SH-SY5Y (cell line): ENCODE data around the gene AGR2.

Source experiments
- GATA2 ChIP-seq: IDR thresholded peaks from 2 replicates; pipeline ENCODE4 v1.6.1; 2011; ENCODE audit warnings: mild to moderate bottlenecking, low read depth, low read length
- GATA3 ChIP-seq: IDR thresholded peaks from 2 replicates; pipeline ENCODE4 v1.6.1; 2011; ENCODE audit warnings: low read depth, mild to moderate bottlenecking, low read length, moderate library complexity

The AGR2 gene

GRCh38 chr7:16804674-16805439, at the start of gene AGR2:
AGR2 (minus strand) TSS chr7:16804999; CDS start chr7:16801796, 3,203 bp downstream.
- TF ChIP-seq GATA3 (no peak), GATA2 (no peak)

DNA sequence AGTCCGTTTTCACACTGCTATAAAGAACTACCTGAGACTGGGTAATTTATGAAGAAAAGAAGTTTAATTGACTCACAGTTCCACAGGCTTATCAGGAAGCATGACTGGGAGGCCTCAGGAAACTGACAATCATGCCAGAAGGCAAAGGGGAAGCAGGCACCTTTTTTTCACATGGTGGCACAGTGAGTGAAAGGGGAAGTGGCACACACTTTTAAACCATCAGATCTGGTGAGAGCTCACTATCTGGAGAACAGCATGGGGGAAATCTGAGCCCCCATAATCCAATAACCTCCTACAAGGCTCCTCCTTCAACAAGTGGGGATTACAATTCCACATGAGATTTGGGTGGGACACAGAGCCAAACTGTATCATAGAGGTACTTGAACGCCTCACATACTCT, 47.0 kb upstream of the AGR2 start:
- TF ChIP-seq GATA2, result no peak
- no peak for TF ChIP-seq GATA3

- no peak for TF ChIP-seq GATA2
- TF ChIP-seq GATA3, result no peak
Measured at GRCh38 chr7:16850614-16851466, 46.0 kb upstream of the AGR2 start.

- TF ChIP-seq GATA2 (no peak), GATA3 (no peak)
Measured at GRCh38 chr7:16849296-16850148, 44.7 kb upstream of the AGR2 start.

GRCh38 chr7:16847381-16847860, 42.6 kb upstream of the AGR2 start:
- TF ChIP-seq GATA2 (no peak), GATA3 (no peak)

- TF ChIP-seq GATA3, result no peak
- no peak for TF ChIP-seq GATA2
Measured at GRCh38 chr7:16846601-16847165, 41.9 kb upstream of the AGR2 start.

- no peak for TF ChIP-seq GATA2
- no peak for TF ChIP-seq GATA3
Measured at GRCh38 chr7:16845746-16846145, 40.9 kb upstream of the AGR2 start.

DNA sequence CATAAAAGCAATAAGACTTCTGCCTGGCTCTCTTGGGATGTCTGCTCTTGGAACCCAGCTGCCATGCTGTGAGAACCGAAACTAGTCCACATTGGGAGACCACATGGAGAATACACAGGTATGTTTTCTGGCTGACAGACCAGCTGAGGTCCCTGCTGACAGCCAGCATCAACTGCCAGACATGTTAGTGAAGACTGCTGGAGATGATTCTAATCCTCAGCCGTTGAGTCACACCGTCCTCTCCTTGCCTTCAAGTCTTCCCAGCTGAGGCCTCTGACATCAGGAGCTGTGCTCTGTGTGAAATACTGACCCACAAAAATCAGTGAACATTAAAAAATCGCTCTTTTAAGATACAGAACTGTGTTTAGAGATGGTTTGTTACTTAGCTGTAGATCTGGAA, 36.9 kb upstream of the AGR2 start:
- TF ChIP-seq GATA2 (no peak), GATA3 (no peak)

- TF ChIP-seq GATA2, result no peak
Measured at GRCh38 chr7:16840094-16840493, 35.3 kb upstream of the AGR2 start.

DNA sequence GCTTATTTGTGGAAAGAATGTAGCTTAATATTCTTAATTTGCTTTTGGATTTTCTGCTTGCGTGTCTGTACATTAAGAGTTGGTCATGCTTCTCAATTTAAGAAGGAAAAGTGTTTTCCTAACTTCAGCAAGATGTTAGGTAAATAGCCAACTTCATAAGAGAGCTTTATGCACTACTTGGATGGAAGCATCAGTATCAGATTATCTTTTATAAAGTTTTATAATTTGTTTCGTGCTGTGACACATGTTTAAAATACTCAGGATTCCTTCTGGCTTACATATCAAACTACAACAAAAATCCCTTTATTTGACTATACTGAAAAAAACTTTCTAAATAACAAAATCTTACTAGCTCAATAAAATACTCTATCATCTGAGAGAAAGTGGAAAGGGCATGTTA, 34.8 kb upstream of the AGR2 start:
- TF ChIP-seq GATA2, result no peak
- no peak for TF ChIP-seq GATA3

- TF ChIP-seq GATA3, result no peak
- no peak for TF ChIP-seq GATA2
Measured at GRCh38 chr7:16838891-16839290, 34.1 kb upstream of the AGR2 start.

GRCh38 chr7:16838386-16838785, 33.6 kb upstream of the AGR2 start:
- TF ChIP-seq GATA2 (no peak), GATA3 (no peak)

- TF ChIP-seq GATA3, result no peak
- no peak for TF ChIP-seq GATA2
Measured at GRCh38 chr7:16836481-16836880, 31.7 kb upstream of the AGR2 start.

DNA sequence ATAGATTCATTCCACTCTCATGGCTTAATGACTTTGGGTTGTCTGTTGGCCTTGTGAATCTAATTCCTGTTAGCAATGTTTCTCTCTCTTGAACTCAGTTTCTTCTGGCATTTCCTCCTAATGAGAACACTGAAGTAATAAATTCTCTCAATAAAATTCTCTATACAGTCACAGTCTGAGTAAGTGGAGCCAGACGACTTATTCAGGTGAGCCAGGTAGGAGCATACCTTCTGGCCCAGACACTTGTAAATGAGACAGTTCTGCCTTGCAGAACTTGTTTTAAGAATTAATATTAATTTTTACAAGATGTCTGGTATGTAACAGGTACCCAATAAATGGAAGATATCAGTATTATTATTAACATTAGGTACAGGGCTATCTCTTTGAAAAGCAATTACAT, 28.6 kb upstream of the AGR2 start:
- TF ChIP-seq GATA2 (no peak), GATA3 (no peak)

DNA sequence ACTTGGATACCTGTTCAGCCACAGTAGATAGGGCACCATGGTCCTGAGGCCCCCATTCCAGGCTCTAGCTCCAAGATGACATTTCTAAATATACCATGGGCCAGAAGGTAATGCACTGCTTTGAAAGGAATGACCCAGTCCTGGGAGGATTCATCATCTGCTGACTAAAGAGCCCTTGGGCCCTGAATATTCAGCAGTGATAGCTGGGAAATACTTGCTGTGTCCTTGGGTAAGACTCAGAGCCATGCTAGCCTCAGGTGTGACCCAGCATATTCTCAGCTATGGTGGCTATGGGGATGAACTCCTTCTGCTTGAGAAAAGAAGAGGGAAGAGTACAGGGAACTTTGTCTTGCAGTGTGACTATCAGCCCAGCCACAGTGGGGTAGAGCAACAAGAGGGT, 21.3 kb upstream of the AGR2 start:
- TF ChIP-seq GATA2 (no peak), GATA3 (no peak)

DNA sequence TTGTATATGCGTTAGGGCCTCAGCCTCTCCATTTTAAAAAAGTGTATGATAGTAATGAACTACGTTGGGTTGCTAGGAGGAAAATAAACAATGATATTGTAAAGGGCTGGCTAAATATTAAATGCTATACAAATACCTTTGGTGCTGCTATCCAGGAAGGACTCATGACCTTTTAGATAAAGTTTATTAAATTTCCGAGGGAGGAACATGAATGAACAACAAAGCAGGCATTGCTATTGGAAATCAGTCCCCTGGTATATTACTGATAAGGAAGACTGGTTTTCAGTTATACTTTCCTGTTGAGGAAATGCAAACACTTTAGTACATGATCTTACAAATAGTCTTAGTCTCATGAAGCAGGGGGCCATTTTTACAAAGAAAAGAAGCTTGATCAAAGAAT, 17.2 kb upstream of the AGR2 start:
- TF ChIP-seq GATA2 (no peak), GATA3 (no peak)
